Stimulated activated memory B cell treated with anti-CD40 and anti-IgM and Interleukin-4, amounts not matched to agents 10 μg/mL and 1 μg/mL and 100 μg/mL, for 72 hours (primary cell): ENCODE measurements around the gene TOX2.
A peak's percentile ranks its signal among the peaks of the same experiment; 100 is the strongest.

Experiments
- ATAC-seq: fragments of 150-1000 bp; cut with Tn5 transposase; 2 replicates; pipeline ENCODE4 v1.10.0; 2021
- H3K27ac Mint-ChIP-seq: one replicate; pipeline ENCODE4 v1.8.0; 2022; ENCODE audit warnings: mild to moderate bottlenecking, mixed read lengths
- H3K27me3 Mint-ChIP-seq: one replicate; pipeline ENCODE4 v1.8.0; 2022; ENCODE audit warnings: mixed read lengths
- H3K36me3 Mint-ChIP-seq: one replicate; pipeline ENCODE4 v1.8.0; 2022; ENCODE audit warnings: mixed read lengths
- H3K4me1 Mint-ChIP-seq: one replicate; pipeline ENCODE4 v1.8.0; 2022; ENCODE audit warnings: mixed read lengths
- H3K4me3 Mint-ChIP-seq: one replicate; pipeline ENCODE4 v1.8.0; 2022; ENCODE audit warnings: mild to moderate bottlenecking, moderate library complexity, mixed read lengths
- H3K9me3 Mint-ChIP-seq: one replicate; pipeline ENCODE4 v1.8.0; 2022; ENCODE audit warnings: mixed read lengths

Gene TOX2

DNA sequence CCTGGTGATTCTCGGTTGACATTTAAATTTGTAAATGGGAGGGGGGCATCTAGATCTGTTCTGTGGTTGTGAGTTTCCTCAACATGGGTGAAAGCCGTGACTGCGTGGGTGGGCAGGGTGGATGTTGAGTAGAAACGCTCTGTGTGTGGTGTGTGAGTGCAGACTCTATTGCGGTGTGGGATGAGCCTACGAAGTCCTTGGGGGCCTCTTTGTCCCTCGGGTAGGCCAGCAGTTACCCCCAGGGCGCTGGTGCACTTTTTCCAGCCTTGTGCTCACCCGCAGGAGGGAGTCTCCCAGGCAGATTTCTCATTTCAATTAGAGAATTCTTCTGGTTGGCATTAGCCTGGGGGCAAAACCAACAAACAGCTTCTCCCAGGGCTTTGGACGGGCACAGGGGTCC lies 10.6 kb downstream of the TOX2 start:
- peaks cover 40% of the 10 kb centered on the region for H3K4me1 Mint-ChIP-seq

DNA sequence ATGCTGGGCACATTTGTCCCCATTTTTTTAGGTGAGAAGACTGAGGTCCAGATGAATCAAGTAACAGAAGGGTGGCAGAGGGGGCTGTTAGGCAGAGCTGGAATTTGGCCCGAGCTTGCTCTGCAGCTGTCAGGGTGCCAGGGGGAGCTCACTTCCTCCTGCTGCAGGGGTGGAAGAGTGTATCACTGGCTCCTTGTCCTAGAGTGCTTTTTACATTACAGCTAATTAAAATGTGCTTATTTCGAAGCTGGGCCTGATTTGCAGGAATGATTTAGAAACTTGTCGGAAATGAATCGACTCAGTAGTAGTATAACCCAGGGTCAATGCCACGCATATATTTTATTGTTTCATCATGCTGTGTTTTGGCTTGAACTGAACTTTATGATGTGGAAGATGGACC lies 11.1 kb downstream of the TOX2 start:
- Mint-ChIP-seq H3K4me3 (peak overlapping the region; percentile 58), H3K27ac (peak overlapping the region; percentile 76), H3K4me1 (peaks cover 40% of the 10 kb centered on the region), H3K9me3 (no peaks in the 10 kb centered on the region), H3K27me3 (peaks cover 24% of the 10 kb centered on the region), H3K36me3 (no peaks in the 10 kb centered on the region)
- peak; percentile 49 for ATAC-seq

More for the DNA sequence above, 10.6 kb downstream of the TOX2 start:
- H3K9me3 Mint-ChIP-seq, result no peaks in the 10 kb centered on the region
- no peaks in the 10 kb centered on the region for H3K36me3 Mint-ChIP-seq
- ATAC-seq, result peak; percentile 87
- H3K27ac Mint-ChIP-seq, result peak overlapping the region; percentile 76
- peaks cover 24% of the 10 kb centered on the region for H3K27me3 Mint-ChIP-seq
- H3K4me3 Mint-ChIP-seq, result peak overlapping the region; percentile 58

DNA sequence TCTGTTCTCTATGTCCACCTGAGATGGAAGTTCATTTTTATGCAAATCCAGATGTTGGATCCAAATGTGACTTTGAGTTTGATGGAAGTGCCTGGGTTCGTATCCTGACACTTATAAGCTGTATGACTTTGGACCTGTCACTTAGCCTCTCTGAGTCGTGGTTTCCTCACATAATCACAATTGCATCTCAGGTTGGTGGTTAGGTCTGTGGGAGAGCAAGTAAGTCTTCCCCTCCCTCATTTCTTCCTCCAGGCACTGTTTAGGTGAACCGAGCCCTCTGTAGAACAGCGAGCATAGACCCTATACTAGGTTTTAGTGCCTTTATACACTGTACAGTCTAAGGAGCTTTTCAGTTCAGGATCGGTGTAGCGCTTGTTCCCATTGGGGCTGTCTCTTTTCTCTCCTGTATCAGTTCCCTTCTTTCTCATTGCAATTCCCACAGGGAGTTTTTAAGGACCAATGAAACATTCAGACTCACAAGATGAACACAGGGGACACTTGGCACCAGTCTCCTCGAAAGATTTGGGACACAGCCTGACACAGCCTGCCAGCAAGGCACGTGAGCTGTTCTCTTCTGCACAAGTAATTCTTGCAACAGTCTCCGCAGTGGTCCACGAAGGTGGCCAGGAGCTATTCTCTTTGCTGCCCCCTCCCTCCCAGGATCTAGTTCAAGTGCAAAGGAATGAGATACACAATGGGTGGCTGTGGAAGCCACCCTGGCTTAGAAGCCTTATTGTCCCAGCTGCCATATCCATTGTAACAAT lies 11.8 kb downstream of the TOX2 start:
- Mint-ChIP-seq H3K27me3 (peaks cover 31% of the 10 kb centered on the region), H3K36me3 (no peaks in the 10 kb centered on the region), H3K27ac (no peak overlapping the region), H3K4me1 (peaks cover 37% of the 10 kb centered on the region), H3K4me3 (no peak overlapping the region), H3K9me3 (no peaks in the 10 kb centered on the region)
- no peak for ATAC-seq

DNA sequence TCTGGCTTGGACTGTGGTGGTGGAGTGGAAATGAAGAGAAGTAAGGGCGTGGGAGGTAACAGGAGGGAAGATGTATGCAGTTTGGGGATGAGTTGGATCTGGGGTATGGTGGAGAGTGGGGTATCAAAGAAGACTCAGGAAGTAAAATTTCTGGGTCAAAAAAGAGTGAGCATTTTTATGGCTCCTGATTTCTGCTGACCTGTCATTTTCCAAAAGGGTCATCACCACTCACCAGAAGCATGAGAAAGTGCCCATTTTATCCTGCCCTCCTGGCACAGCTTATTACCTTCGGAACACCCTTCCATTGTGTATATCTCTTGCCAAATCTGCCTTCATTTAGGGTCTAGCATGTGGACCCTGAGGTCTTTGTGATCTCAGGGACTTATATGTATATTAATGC lies 17.3 kb downstream of the TOX2 start:
- peaks cover 39% of the 10 kb centered on the region for H3K27me3 Mint-ChIP-seq
- ATAC-seq, result no peak
- H3K4me3 Mint-ChIP-seq, result no peak overlapping the region
- no peaks in the 10 kb centered on the region for H3K36me3 Mint-ChIP-seq
- no peaks in the 10 kb centered on the region for H3K4me1 Mint-ChIP-seq
- no peaks in the 10 kb centered on the region for H3K9me3 Mint-ChIP-seq
- H3K27ac Mint-ChIP-seq, result no peak overlapping the region

DNA sequence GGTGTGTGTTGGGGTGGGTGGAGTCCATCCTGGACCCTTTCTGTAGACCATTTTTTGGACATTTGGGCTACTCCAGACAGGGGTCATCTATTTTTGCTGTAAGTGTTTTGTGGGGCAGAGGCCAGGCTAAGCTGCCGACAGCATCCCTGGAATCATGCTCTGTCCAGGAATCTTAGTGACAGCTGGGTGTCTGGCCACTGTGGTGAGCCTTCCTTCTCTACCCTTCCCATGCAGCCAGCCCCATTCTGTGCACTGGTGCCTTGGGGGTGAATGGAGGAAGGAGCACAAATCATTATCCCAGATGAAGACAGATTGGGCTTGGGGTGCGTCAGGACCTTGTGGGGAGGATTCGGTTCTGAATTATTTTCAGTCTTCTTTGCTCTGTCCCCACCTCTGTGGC lies 20.2 kb downstream of the TOX2 start:
- no peak overlapping the region for H3K4me3 Mint-ChIP-seq
- H3K27ac Mint-ChIP-seq, result no peak overlapping the region
- H3K9me3 Mint-ChIP-seq, result no peaks in the 10 kb centered on the region
- H3K36me3 Mint-ChIP-seq, result no peaks in the 10 kb centered on the region
- no peak for ATAC-seq
- no peaks in the 10 kb centered on the region for H3K4me1 Mint-ChIP-seq
- H3K27me3 Mint-ChIP-seq, result peaks cover 31% of the 10 kb centered on the region

DNA sequence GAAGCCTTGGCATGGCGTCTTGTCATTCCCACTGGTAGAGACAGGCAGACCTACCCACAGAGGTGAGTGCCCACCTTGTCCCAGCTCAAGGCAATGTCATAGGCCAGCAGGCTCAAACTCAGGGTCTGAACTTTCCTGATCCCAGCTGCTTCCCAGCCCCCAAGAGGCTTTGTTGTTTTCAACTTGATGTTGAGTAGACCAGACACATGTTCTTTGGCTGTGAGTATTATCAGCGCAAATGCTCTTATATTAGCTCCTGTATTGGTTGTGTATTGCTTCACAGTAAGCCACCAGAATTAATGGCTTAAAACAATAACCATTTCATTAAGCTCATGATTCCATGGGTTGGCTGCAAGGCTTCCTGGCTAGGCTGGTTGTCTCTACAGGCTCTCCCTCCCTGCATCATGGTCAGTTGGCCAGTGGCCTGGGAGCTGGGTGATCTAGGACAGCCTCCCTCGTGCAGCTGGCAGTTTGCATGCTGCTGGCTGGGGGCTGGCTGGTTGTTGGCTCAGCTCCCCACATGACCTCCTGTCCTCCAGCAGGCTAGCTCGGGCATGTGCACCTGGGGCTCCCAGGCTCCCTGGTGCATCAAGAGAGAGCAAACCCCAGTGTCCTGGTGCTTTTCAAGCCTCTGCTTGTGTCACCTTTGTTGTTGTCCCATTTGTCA lies 21.6 kb downstream of the TOX2 start:
- peaks cover 26% of the 10 kb centered on the region for H3K27me3 Mint-ChIP-seq
- ATAC-seq, result no peak
- H3K4me1 Mint-ChIP-seq, result no peaks in the 10 kb centered on the region
- no peak overlapping the region for H3K27ac Mint-ChIP-seq
- H3K36me3 Mint-ChIP-seq, result no peaks in the 10 kb centered on the region
- no peaks in the 10 kb centered on the region for H3K9me3 Mint-ChIP-seq
- no peak overlapping the region for H3K4me3 Mint-ChIP-seq

DNA sequence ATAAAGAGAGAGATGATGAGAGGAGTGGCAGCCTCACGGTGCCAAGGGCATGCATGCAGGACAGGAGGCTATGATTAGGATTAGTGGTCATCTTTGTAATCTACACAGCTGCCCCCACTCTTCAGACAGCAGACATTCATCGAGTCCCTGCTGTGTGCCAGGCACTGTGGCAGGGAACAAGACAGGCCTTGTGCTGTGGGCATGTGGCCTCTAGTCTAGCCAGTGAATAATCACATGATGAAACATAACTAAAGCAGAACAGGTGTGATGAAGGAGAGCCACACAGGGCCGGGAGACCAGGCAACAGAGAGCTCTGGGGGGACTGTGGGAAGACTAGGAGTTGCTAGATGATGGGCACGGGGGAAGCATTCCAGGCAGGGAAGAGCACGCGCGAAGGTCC lies 22.2 kb downstream of the TOX2 start:
- no peak overlapping the region for H3K27ac Mint-ChIP-seq

DNA sequence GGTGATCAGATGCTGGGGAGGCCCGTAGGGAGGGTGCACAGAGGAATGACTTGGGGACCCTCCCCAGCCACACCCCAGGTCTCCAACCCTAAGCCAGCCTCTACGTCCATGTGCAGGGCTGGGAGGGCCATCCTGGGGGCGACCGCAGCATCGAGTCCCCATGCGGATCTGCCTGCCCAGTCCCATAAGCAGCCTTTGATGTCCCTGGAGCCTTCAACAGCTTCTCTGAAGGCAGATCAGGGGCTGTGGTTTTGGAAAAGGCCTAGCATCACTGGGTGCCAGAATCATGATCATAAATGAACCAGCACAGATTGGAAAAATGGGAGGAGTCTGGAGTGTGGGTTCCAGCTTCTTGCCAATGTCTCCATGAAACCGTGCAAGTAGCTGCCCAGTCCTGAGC lies 22.9 kb downstream of the TOX2 start:
- Mint-ChIP-seq H3K27ac (no peak overlapping the region), H3K36me3 (no peaks in the 10 kb centered on the region), H3K4me3 (no peak overlapping the region), H3K27me3 (peaks cover 12% of the 10 kb centered on the region), H3K4me1 (peaks cover 12% of the 10 kb centered on the region), H3K9me3 (no peaks in the 10 kb centered on the region)
- no peak for ATAC-seq

More for the DNA sequence above, 22.2 kb downstream of the TOX2 start:
- H3K4me1 Mint-ChIP-seq, result peaks cover 4% of the 10 kb centered on the region
- H3K4me3 Mint-ChIP-seq, result no peak overlapping the region
- no peaks in the 10 kb centered on the region for H3K36me3 Mint-ChIP-seq
- no peak for ATAC-seq
- H3K27me3 Mint-ChIP-seq, result peaks cover 20% of the 10 kb centered on the region
- H3K9me3 Mint-ChIP-seq, result no peaks in the 10 kb centered on the region

DNA sequence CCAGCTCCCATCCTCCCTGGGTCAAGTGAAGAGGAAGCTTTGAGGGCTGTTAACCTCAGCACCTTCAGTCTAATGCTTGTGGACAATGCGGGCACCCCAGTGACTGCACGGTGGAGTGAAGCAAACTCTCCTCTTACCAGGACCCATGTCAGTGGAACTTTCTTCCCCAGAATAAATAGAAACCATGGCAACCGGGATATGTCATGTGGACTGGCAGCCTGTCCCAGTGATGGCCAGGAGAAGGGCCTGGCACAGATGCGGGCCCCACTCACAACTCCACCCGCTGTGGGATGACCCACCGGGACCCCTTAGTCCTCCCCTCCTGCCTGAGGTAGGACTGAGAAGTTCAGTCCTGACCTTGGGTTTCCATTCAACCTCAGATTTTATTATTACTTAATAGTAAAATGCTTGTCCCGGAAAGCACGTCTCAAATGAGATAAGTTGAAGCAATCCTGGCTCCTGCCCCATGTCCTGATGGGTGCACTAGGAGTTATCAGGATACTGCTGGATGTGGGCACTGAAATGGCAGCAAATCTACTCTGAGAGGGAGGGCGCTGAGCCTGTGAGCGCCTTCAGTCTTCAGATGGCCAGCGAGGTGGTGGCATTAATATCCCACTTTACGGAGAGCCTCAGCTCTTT lies 23.5 kb downstream of the TOX2 start:
- Mint-ChIP-seq H3K4me1 (peaks cover 17% of the 10 kb centered on the region), H3K9me3 (no peaks in the 10 kb centered on the region), H3K27me3 (peaks cover 10% of the 10 kb centered on the region), H3K36me3 (no peaks in the 10 kb centered on the region), H3K4me3 (no peak overlapping the region), H3K27ac (no peak overlapping the region)
- ATAC-seq, result no peak

DNA sequence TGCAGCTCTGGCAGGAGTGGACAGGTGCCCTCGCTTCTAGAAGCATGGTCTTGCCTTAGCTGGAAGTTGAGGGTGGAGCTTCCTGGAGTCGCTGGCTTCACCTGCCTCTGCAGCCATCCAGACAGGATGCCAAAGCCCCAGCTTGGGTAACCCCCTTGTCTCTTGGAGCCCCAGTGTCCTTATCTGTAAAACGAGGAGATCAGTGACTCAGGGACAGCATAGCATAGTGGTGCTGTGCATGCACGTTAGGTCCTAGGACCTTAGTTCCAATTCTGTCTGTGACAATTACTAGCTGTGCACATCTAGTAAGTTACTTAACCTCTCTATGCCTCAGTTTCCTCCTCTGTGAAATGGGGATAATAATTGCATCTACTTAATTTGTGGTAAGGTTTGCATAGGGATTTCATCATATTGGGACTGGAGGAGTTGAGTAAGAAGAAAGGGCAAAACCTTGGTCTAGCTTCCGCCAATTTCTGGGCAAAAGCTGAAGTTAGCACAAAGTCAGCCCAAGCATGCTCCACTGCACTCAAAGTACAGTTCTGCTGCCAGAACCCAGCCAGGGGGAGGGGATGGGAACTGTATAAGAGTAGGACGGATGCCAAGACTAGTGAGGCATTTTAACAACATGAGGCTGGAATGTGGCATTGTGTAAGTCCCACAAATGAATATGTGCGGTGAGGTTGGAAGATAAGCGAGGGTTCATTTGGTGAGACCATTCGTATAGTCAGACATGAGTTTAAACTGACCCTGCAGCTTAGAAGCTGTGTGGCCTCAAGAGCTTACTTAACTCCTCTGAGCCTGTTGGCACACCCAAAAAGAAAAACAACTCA lies 24.5 kb downstream of the TOX2 start:
- ATAC-seq, result no peak
- Mint-ChIP-seq H3K27me3 (no peaks in the 10 kb centered on the region), H3K36me3 (no peaks in the 10 kb centered on the region), H3K4me1 (peaks cover 20% of the 10 kb centered on the region), H3K9me3 (no peaks in the 10 kb centered on the region), H3K27ac (no peak overlapping the region), H3K4me3 (no peak overlapping the region)

DNA sequence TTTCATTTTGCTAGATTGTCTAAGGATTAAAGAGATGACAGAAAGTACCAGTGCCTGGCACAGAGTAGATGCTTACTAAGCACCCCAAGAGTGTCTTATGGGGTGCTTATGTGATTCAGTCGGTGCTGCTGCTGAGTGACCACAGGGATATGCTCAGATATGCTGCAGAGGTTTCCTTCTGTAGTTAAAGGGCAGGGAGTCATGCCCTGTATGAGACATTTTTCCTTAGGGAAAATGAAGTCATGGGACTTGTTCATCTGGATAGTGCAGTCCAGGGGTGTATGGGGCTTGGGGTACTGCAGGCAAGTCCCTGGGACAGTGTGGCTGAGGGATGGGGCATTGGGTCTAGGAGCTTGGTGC lies 25.1 kb downstream of the TOX2 start:
- ATAC-seq, result no peak
- H3K9me3 Mint-ChIP-seq, result no peaks in the 10 kb centered on the region
- no peaks in the 10 kb centered on the region for H3K36me3 Mint-ChIP-seq
- peaks cover 20% of the 10 kb centered on the region for H3K4me1 Mint-ChIP-seq
- H3K27ac Mint-ChIP-seq, result no peak overlapping the region
- H3K27me3 Mint-ChIP-seq, result no peaks in the 10 kb centered on the region
- no peak overlapping the region for H3K4me3 Mint-ChIP-seq

DNA sequence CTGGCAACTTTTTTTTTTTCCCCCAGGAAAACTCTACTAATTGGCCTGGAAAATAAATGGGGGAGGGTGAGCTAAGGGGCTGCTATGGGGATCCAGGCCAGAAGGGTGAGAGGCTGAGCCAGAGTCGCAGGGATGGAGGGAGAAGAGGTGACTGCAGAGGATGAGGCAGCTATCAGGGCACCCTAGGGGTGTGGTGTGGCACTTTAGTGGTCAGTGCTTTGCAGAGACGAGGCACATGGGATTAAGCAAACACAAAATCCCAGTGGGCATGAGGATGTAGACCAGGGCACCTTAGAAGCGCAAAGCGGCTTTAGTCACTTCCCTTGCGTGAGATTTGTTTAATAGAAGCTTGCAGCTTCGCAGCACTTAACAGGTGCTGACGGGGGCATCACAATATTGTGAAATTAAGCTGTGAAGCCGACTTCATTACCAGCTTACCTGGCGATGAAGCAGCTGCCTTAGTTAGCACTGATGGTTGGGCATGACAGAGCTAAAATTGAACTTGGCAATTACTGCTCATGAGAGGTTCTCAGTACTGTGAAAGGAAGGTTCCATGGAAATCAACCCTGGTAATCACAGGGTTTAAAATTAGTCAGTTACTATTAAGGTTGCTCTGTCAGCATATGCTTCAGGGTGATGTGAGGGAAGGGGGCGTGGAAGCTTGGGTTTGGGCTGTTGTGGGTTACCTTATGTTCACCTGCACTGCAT lies 26.0 kb downstream of the TOX2 start:
- Mint-ChIP-seq H3K9me3 (no peaks in the 10 kb centered on the region), H3K27me3 (no peaks in the 10 kb centered on the region), H3K4me3 (no peak overlapping the region), H3K36me3 (no peaks in the 10 kb centered on the region), H3K27ac (peak overlapping the region; percentile 80), H3K4me1 (peaks cover 20% of the 10 kb centered on the region)
- no peak for ATAC-seq

DNA sequence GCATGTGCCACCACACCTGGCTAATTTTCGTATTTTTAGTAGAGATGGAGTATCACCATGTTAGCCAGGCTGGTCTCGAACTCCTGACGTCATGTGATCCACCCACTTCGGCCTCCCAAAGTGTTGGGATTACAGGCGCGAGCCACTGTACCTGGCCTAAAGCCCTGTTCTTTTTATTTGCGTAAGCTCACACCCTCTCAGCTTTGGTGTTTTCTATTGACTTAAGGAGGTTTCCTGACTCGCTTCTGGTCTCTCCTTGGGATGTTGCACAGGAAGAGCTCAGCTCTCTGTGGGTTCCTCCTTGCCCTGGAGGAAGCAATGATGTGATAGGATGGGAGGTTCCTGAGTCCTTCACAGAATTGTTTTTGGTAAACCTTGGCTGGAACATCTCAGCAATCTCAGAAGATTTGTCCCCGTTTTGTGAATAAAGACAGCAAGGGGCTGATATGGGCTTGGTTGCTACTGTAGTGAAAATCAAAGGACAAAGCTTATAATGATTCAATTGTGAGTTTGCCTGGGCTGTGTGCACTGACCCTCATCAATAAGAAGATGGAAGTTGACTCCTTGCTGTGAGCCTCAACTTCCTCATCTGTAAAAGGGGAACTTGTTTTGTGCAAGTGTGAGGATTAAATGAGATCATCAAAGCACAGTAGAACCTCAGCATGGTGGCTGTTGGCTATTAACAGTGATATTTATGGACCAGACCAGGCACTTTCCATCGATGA lies 27.0 kb downstream of the TOX2 start:
- peak; percentile 76 for ATAC-seq
- Mint-ChIP-seq H3K27ac (peak overlapping the region; percentile 80), H3K4me1 (peaks cover 20% of the 10 kb centered on the region), H3K9me3 (no peaks in the 10 kb centered on the region), H3K27me3 (no peaks in the 10 kb centered on the region), H3K36me3 (no peaks in the 10 kb centered on the region), H3K4me3 (peak overlapping the region; percentile 42)

DNA sequence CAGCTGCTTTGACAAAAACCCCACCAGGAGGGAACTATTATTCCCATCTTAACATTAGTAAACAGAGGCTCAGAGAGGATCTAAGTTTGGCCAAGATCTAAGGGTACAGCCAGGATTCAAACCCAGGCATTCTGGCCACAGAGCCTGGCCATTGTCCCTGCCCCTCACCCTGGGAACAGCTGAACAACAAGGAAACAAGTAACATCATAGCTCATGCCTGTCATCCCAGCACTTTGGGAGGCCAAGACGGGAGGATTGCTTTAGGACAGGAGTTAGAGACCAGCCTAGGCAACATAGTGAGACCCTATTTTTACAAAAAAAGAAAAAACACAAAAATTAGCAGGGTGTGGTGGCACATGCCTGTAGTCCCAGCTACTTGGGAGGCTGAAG lies 27.5 kb downstream of the TOX2 start:
- Mint-ChIP-seq H3K36me3 (no peaks in the 10 kb centered on the region), H3K9me3 (no peaks in the 10 kb centered on the region), H3K27ac (peak overlapping the region; percentile 80), H3K4me3 (peak overlapping the region; percentile 42), H3K27me3 (no peaks in the 10 kb centered on the region), H3K4me1 (peaks cover 20% of the 10 kb centered on the region)
- ATAC-seq, result no peak
